Neural cell (in vitro differentiated cells): ENCODE data around the gene ARHGEF7. TPM values are rescaled to one million over a fixed set of nuclear protein-coding genes. Genes with fewer than 3 reads are reported as not detected.
A peak's percentile ranks its signal among the peaks of the same experiment; 100 is the strongest.

ENCODE experiments used
- H2AFZ ChIP-seq: fragments of 200-600, 300-800 bp; sonication (generic), shearing (Covaris generic); 2 replicates; pipeline ENCODE4 v1.6.0; 2014; ENCODE audit warnings: low read depth, mild to moderate bottlenecking, antibody characterized with exemption, low read length, moderate library complexity
- H3F3A ChIP-seq: fragments of 200-600 bp; shearing (Covaris generic); 2 replicates; pipeline ENCODE4 v1.6.1; 2016; ENCODE audit warnings: mild to moderate bottlenecking, moderate library complexity, mixed read lengths, antibody characterized with exemption, low read length; ENCODE audit not compliant: insufficient read depth, poor library complexity, severe bottlenecking
- H3K27ac ChIP-seq: fragments of 200-600, 300-800 bp; sonication (generic), shearing (Covaris generic); 2 replicates; pipeline ENCODE4 v1.5.1; 2014; ENCODE audit warnings: mild to moderate bottlenecking, low read length, moderate library complexity
- H3K27me3 ChIP-seq: fragments of 300-800, 200-600 bp; sonication (generic), shearing (Covaris generic); 2 replicates; pipeline ENCODE4 v1.6.0; 2014; ENCODE audit warnings: mild to moderate bottlenecking, low read depth, low read length, moderate library complexity; ENCODE audit not compliant: insufficient read depth
- H3K36me3 ChIP-seq: fragments of 300-800, 200-600 bp; sonication (generic), shearing (Covaris generic); 2 replicates; pipeline ENCODE4 v1.5.1; 2014; ENCODE audit warnings: mild to moderate bottlenecking, antibody characterized with exemption, low read length, moderate library complexity; ENCODE audit not compliant: insufficient read depth
- H3K4me2 ChIP-seq: fragments of 300-800, 200-600 bp; sonication (generic), shearing (Covaris generic); 2 replicates; pipeline ENCODE4 v1.6.0; 2014; ENCODE audit warnings: mild to moderate bottlenecking, low read length
- H3K4me3 ChIP-seq: fragments of 300-800, 200-600 bp; sonication (generic), shearing (Covaris generic); 2 replicates; pipeline ENCODE4 v1.5.1; 2014; ENCODE audit warnings: mild to moderate bottlenecking, low read length, moderate library complexity
- H3K79me2 ChIP-seq: fragments of 200-600 bp; shearing (Covaris generic); replicated peaks from 2 replicates; pipeline ENCODE4 v1.6.0; 2014; ENCODE audit warnings: mild to moderate bottlenecking, low read length, moderate library complexity; ENCODE audit not compliant: insufficient read depth
- H3K9ac ChIP-seq: fragments of 300-800, 200-600 bp; sonication (generic), shearing (Covaris generic); 2 replicates; pipeline ENCODE4 v1.6.1; 2016; ENCODE audit warnings: mild to moderate bottlenecking, low read length, mixed read lengths
- H3K9me2 ChIP-seq: fragments of 200-600 bp; shearing (Covaris generic); 2 replicates; pipeline ENCODE4 v1.6.1; 2016; ENCODE audit warnings: mild to moderate bottlenecking, low read length, mixed read lengths; ENCODE audit not compliant: insufficient read depth
- H3K9me3 ChIP-seq: fragments of 200-600, 300-800 bp; sonication (generic), shearing (Covaris generic); 2 replicates; pipeline ENCODE4 v1.6.1; 2016; ENCODE audit warnings: mild to moderate bottlenecking, mixed run types, low read length, moderate library complexity, mixed read lengths
- H4K20me1 ChIP-seq: fragments of 200-600 bp; shearing (Covaris generic); 2 replicates; pipeline ENCODE4 v1.6.1; 2016; ENCODE audit warnings: mild to moderate bottlenecking, mixed run types; ENCODE audit not compliant: insufficient read depth
- EP300 ChIP-seq: fragments of 450-650 bp; conservative IDR thresholded peaks from 2 replicates; pipeline ENCODE4 v1.6.1; 2014; ENCODE audit warnings: antibody characterized with exemption, mild to moderate bottlenecking, moderate library complexity; ENCODE audit not compliant: poor library complexity, severe bottlenecking
- EZH2 ChIP-seq: fragments of 200-600, 300-800 bp; shearing (Covaris generic), sonication (generic); IDR thresholded peaks from 2 replicates; pipeline ENCODE4 v1.6.1; 2014; ENCODE audit warnings: antibody characterized with exemption, low read length, borderline replicate concordance, mild to moderate bottlenecking; ENCODE audit not compliant: insufficient read depth, poor library complexity, severe bottlenecking
- MXI1 ChIP-seq: fragments of 450-650 bp; conservative IDR thresholded peaks from 2 replicates; pipeline ENCODE4 v1.6.1; 2014; ENCODE audit warnings: antibody characterized with exemption, mild to moderate bottlenecking; ENCODE audit not compliant: poor library complexity, severe bottlenecking
- POLR2AphosphoS5 ChIP-seq: IDR thresholded peaks from 2 replicates; pipeline ENCODE4 v1.6.1; 2012
- RAD21 ChIP-seq: fragments of 450-650 bp; conservative IDR thresholded peaks from 2 replicates; pipeline ENCODE4 v1.6.1; 2014; ENCODE audit warnings: antibody characterized with exemption, mild to moderate bottlenecking, moderate library complexity
- SMC3 ChIP-seq: fragments of 450-650 bp; conservative IDR thresholded peaks from 2 replicates; pipeline ENCODE4 v1.6.1; 2014; ENCODE audit warnings: antibody characterized with exemption, mild to moderate bottlenecking, moderate library complexity; ENCODE audit not compliant: poor library complexity
- TAF1 ChIP-seq: IDR thresholded peaks from 2 replicates; pipeline ENCODE4 v1.6.1; 2012; ENCODE audit warnings: low read depth
- polyA plus RNA-seq: library from polyadenylated mRNA; depleted of rRNA; stranded (reverse); fragments of >200 nt; gene quantifications from 2 replicates; pipeline ENCODE4 v1.2.3, GENCODE V29; 2014
- TF ChIP-seq, protein P1 (sequence below): IDR thresholded peaks from 2 replicates; pipeline ENCODE4 v1.6.1; 2012; ENCODE audit warnings: borderline replicate concordance
- TF ChIP-seq, protein P2 (sequence below): fragments of 450-650 bp; IDR thresholded peaks from 2 replicates; pipeline ENCODE4 v1.5.1; 2014; ENCODE audit warnings: antibody characterized with exemption, mild to moderate bottlenecking, moderate library complexity; ENCODE audit not compliant: poor library complexity, severe bottlenecking

The ARHGEF7 gene
- polyA plus RNA-seq, 1 donor from 2014 or later: 155 TPM

DNA sequence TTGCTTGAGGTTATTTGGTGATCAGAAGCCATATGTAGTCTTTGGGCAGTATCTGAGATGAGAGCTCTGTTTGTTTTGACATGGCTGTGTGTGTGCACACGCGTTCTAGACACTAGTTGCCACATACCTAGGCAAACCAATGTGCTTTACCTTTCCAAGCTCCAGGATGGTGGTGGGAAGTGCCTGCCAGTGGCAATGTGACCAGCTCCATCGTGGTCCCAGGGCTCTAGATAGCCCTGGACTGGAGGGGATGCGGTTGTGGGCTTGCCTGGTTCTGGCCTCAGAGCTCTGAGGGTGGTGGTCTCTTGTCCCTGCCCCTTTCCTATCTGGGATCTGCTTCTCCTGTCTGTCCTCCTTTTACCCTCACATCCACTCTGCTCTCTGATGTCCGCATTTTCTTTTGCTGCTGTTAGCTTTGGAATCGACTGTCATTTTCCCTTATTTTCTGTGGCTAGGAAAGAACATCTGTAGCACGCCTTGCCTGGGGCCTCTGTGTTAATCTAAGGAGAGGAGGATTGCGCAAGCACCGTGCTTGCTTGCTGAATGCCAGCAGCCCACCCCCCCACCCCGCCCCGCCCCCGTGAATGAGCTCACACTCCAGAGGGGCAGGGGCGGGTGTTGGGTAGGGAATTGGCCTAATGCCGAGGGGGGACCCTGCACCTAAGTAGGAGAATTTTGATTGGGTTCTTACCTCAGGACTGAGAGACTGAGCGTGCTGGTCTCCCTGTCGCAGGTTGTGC, 89.5 kb downstream of the ARHGEF7 start:
- H3K4me3 ChIP-seq: peak overlapping the region; percentile 55

DNA sequence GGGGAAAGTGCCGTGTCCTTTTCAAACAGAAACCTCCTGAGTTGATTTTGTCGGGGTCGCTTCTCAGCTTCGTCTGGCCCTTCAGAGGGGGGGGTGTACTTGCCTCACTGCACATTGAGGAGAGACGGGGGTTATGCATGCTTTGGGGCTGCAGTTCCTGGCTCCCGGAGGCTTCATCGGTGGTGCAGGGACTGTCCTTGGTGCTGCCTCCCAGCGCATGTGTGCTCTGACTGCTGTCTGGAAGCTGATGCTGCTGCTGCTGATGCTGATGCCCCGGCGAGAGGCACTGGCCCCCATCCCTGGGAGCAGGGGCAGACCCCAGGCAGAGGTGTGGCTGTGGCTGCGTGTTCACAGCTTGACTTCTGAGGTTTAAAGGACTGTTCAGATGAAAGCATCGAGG, 91.0 kb downstream of the ARHGEF7 start:
- no peak overlapping the region for H3K27ac ChIP-seq
- peaks cover 75% of the 10 kb centered on the region for H3K79me2 ChIP-seq
- no peaks in the 10 kb centered on the region for H3K36me3 ChIP-seq
- H3K27me3 ChIP-seq: no peaks in the 10 kb centered on the region
- H3K4me2 ChIP-seq: no peak overlapping the region
- H3K4me3 ChIP-seq: no peak overlapping the region
- H4K20me1 ChIP-seq: peaks cover 5% of the 10 kb centered on the region
- H3K9me3 ChIP-seq: no peaks in the 10 kb centered on the region
- no peaks in the 10 kb centered on the region for H3K9me2 ChIP-seq
- H2AFZ ChIP-seq: no peak overlapping the region
- H3F3A ChIP-seq: no peaks in the 10 kb centered on the region
- no peak overlapping the region for H3K9ac ChIP-seq
- no peak for TF ChIP-seq MXI1
- no peak for TF ChIP-seq EP300
- no peak for TF ChIP-seq TAF1
- no peak for TF ChIP-seq EZH2
- TF ChIP-seq, protein P1, sequence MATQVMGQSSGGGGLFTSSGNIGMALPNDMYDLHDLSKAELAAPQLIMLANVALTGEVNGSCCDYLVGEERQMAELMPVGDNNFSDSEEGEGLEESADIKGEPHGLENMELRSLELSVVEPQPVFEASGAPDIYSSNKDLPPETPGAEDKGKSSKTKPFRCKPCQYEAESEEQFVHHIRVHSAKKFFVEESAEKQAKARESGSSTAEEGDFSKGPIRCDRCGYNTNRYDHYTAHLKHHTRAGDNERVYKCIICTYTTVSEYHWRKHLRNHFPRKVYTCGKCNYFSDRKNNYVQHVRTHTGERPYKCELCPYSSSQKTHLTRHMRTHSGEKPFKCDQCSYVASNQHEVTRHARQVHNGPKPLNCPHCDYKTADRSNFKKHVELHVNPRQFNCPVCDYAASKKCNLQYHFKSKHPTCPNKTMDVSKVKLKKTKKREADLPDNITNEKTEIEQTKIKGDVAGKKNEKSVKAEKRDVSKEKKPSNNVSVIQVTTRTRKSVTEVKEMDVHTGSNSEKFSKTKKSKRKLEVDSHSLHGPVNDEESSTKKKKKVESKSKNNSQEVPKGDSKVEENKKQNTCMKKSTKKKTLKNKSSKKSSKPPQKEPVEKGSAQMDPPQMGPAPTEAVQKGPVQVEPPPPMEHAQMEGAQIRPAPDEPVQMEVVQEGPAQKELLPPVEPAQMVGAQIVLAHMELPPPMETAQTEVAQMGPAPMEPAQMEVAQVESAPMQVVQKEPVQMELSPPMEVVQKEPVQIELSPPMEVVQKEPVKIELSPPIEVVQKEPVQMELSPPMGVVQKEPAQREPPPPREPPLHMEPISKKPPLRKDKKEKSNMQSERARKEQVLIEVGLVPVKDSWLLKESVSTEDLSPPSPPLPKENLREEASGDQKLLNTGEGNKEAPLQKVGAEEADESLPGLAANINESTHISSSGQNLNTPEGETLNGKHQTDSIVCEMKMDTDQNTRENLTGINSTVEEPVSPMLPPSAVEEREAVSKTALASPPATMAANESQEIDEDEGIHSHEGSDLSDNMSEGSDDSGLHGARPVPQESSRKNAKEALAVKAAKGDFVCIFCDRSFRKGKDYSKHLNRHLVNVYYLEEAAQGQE: no peak
- no peak for TF ChIP-seq POLR2AphosphoS5
- TF ChIP-seq RAD21: no peak
- no peak for TF ChIP-seq SMC3
- TF ChIP-seq, protein P2, sequence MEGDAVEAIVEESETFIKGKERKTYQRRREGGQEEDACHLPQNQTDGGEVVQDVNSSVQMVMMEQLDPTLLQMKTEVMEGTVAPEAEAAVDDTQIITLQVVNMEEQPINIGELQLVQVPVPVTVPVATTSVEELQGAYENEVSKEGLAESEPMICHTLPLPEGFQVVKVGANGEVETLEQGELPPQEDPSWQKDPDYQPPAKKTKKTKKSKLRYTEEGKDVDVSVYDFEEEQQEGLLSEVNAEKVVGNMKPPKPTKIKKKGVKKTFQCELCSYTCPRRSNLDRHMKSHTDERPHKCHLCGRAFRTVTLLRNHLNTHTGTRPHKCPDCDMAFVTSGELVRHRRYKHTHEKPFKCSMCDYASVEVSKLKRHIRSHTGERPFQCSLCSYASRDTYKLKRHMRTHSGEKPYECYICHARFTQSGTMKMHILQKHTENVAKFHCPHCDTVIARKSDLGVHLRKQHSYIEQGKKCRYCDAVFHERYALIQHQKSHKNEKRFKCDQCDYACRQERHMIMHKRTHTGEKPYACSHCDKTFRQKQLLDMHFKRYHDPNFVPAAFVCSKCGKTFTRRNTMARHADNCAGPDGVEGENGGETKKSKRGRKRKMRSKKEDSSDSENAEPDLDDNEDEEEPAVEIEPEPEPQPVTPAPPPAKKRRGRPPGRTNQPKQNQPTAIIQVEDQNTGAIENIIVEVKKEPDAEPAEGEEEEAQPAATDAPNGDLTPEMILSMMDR: no peak

More for the DNA sequence above, 89.5 kb downstream of the ARHGEF7 start:
- Histone ChIP-seq H3K79me2 (peaks cover 80% of the 10 kb centered on the region), H3K36me3 (no peaks in the 10 kb centered on the region), H3K27ac (peak overlapping the region; percentile 31), H3F3A (no peaks in the 10 kb centered on the region), H3K9me3 (no peaks in the 10 kb centered on the region), H3K27me3 (no peaks in the 10 kb centered on the region), H3K9me2 (no peaks in the 10 kb centered on the region), H3K4me2 (no peak overlapping the region), H3K9ac (peak overlapping the region; percentile 32), H2AFZ (no peak overlapping the region), H4K20me1 (peaks cover 5% of the 10 kb centered on the region)
- TF ChIP-seq, protein P1: no peak
- no peak for TF ChIP-seq TAF1
- TF ChIP-seq SMC3: no peak
- no peak for TF ChIP-seq RAD21
- TF ChIP-seq EZH2: no peak
- TF ChIP-seq MXI1: no peak
- no peak for TF ChIP-seq POLR2AphosphoS5
- TF ChIP-seq EP300: no peak
- TF ChIP-seq, protein P2: no peak
